Measurements from ENCODE around the gene DBNL. TPM values are rescaled to one million over a fixed set of nuclear protein-coding genes. Genes with fewer than 3 reads are reported as not detected.

The DBNL gene
- total RNA-seq, 1 donor from 2014 or later: 85.0 TPM

- peaks cover 17% of the 10 kb centered on the region for H3K36me3 ChIP-seq (ENCODE audit: insufficient read depth, low read length)
- no peak overlapping the region for H2AFZ ChIP-seq (ENCODE audit: low read depth, low read length)
- TF ChIP-seq CTCF (IDR thresholded peaks at IDR 0.05; ENCODE audit: insufficient read depth, low read depth, low read length) (no peak), EZH2 (IDR thresholded peaks at IDR 0.05; ENCODE audit: insufficient read depth, low read length) (no peak)
- peaks cover 11% of the 10 kb centered on the region for H3K4me1 ChIP-seq (ENCODE audit: insufficient read depth, low read length)
- Mint-ChIP-seq H3K4me1 (ENCODE audit: low read depth, unreplicated experiment) (peaks cover 10% of the 10 kb centered on the region), H3K36me3 (ENCODE audit: low read depth, unreplicated experiment) (peaks cover 20% of the 10 kb centered on the region), H3K9me3 (ENCODE audit: unreplicated experiment) (no peaks in the 10 kb centered on the region), H3K4me3 (ENCODE audit: unreplicated experiment) (no peak overlapping the region), H3K27me3 (ENCODE audit: low read depth, unreplicated experiment) (no peaks in the 10 kb centered on the region), H3K27ac (ENCODE audit: unreplicated experiment) (no peak overlapping the region)
- no peak overlapping the region for H3K9ac ChIP-seq (ENCODE audit: low read length)
- no peak overlapping the region for H3K27ac ChIP-seq (ENCODE audit: low read depth, low read length)
- H3K27me3 ChIP-seq (ENCODE audit: insufficient read depth, low read length): no peaks in the 10 kb centered on the region
- FAIRE-seq (no peak), DNase-seq (ENCODE audit: low read depth) (no peak)
- no peak overlapping the region for H3K4me2 ChIP-seq (ENCODE audit: low read length)
- no peak overlapping the region for H3K4me3 ChIP-seq (ENCODE audit: insufficient read depth, low read depth, low read length)
- H3K79me2 ChIP-seq (ENCODE audit: insufficient read depth, low read length): peaks cover 15% of the 10 kb centered on the region
- H4K20me1 ChIP-seq (ENCODE audit: insufficient read depth, low read length): no peaks in the 10 kb centered on the region
- H3K9me3 ChIP-seq (ENCODE audit: insufficient read depth, low read depth, low read length): no peaks in the 10 kb centered on the region
These were observed 35.0 kb downstream of the DBNL start for GRCh38 chr7:44079331-44080021.

- Histone ChIP-seq H3K27me3 (ENCODE audit: insufficient read depth, low read length) (no peaks in the 10 kb centered on the region), H3K27ac (ENCODE audit: low read depth, low read length) (no peak overlapping the region), H2AFZ (ENCODE audit: low read depth, low read length) (no peak overlapping the region), H3K9me3 (ENCODE audit: insufficient read depth, low read depth, low read length) (no peaks in the 10 kb centered on the region), H3K4me1 (ENCODE audit: insufficient read depth, low read length) (peaks cover 15% of the 10 kb centered on the region), H3K36me3 (ENCODE audit: insufficient read depth, low read length) (peaks cover 17% of the 10 kb centered on the region), H4K20me1 (ENCODE audit: insufficient read depth, low read length) (no peaks in the 10 kb centered on the region), H3K4me3 (ENCODE audit: insufficient read depth, low read depth, low read length) (no peak overlapping the region), H3K79me2 (ENCODE audit: insufficient read depth, low read length) (peaks cover 15% of the 10 kb centered on the region), H3K4me2 (ENCODE audit: low read length) (no peak overlapping the region), H3K9ac (ENCODE audit: low read length) (no peak overlapping the region)
- no peaks in the 10 kb centered on the region for H3K27me3 Mint-ChIP-seq (ENCODE audit: low read depth, unreplicated experiment)
- no peak overlapping the region for H3K27ac Mint-ChIP-seq (ENCODE audit: unreplicated experiment)
- TF ChIP-seq CTCF (IDR thresholded peaks at IDR 0.05; ENCODE audit: insufficient read depth, low read depth, low read length) (no peak), EZH2 (IDR thresholded peaks at IDR 0.05; ENCODE audit: insufficient read depth, low read length) (no peak)
- no peak for DNase-seq (ENCODE audit: low read depth)
- peaks cover 20% of the 10 kb centered on the region for H3K36me3 Mint-ChIP-seq (ENCODE audit: low read depth, unreplicated experiment)
- H3K4me3 Mint-ChIP-seq (ENCODE audit: unreplicated experiment): no peak overlapping the region
- no peak for FAIRE-seq
- H3K9me3 Mint-ChIP-seq (ENCODE audit: unreplicated experiment): no peaks in the 10 kb centered on the region
- peaks cover 15% of the 10 kb centered on the region for H3K4me1 Mint-ChIP-seq (ENCODE audit: low read depth, unreplicated experiment)
These were observed 35.6 kb downstream of the DBNL start for GRCh38 chr7:44080118-44080517.

- no peak for FAIRE-seq
- no peak overlapping the region for H2AFZ ChIP-seq (ENCODE audit: low read depth, low read length)
- Mint-ChIP-seq H3K36me3 (ENCODE audit: low read depth, unreplicated experiment) (peaks cover 17% of the 10 kb centered on the region), H3K9me3 (ENCODE audit: unreplicated experiment) (no peaks in the 10 kb centered on the region), H3K27me3 (ENCODE audit: low read depth, unreplicated experiment) (no peaks in the 10 kb centered on the region), H3K4me3 (ENCODE audit: unreplicated experiment) (peak overlapping the region; percentile 87), H3K27ac (ENCODE audit: unreplicated experiment) (no peak overlapping the region), H3K4me1 (ENCODE audit: low read depth, unreplicated experiment) (peaks cover 15% of the 10 kb centered on the region)
- H3K9ac ChIP-seq (ENCODE audit: low read length): no peak overlapping the region
- no peak overlapping the region for H3K27ac ChIP-seq (ENCODE audit: low read depth, low read length)
- H3K79me2 ChIP-seq (ENCODE audit: insufficient read depth, low read length): peaks cover 15% of the 10 kb centered on the region
- H3K27me3 ChIP-seq (ENCODE audit: insufficient read depth, low read length): no peaks in the 10 kb centered on the region
- DNase-seq (ENCODE audit: low read depth): no peak
- no peaks in the 10 kb centered on the region for H3K9me3 ChIP-seq (ENCODE audit: insufficient read depth, low read depth, low read length)
- peak overlapping the region; percentile 89 for H3K4me2 ChIP-seq (ENCODE audit: low read length)
- TF ChIP-seq EZH2 (IDR thresholded peaks at IDR 0.05; ENCODE audit: insufficient read depth, low read length) (no peak), CTCF (IDR thresholded peaks at IDR 0.05; ENCODE audit: insufficient read depth, low read depth, low read length) (no peak)
- H3K4me1 ChIP-seq (ENCODE audit: insufficient read depth, low read length): peaks cover 15% of the 10 kb centered on the region
- no peak overlapping the region for H3K4me3 ChIP-seq (ENCODE audit: insufficient read depth, low read depth, low read length)
- no peaks in the 10 kb centered on the region for H4K20me1 ChIP-seq (ENCODE audit: insufficient read depth, low read length)
- peaks cover 17% of the 10 kb centered on the region for H3K36me3 ChIP-seq (ENCODE audit: insufficient read depth, low read length)
These were observed 36.3 kb downstream of the DBNL start for GRCh38 chr7:44080686-44081265.

All from astrocyte (in vitro differentiated cells and primary cell).